Activated naive CD4-positive, alpha-beta T cell treated with anti-CD3 and anti-CD28 coated beads, Interleukin-2, amount 50 U/mL, for 72 hours (primary cell): ENCODE data around the gene YIF1B. TPM values are rescaled to one million over a fixed set of nuclear protein-coding genes. Genes with fewer than 3 reads are reported as not detected.
"Not testable (repeated sequence)": the region's sequence is repeated elsewhere in the genome, so short reads cannot be mapped to it uniquely, and the experiment has no call there.

Source experiments
- ATAC-seq, 2 donors: fragments of 150-1000 bp; cut with Tn5 transposase; 2 replicates each; pipeline ENCODE4 v1.10.0; 2021; ENCODE audit warnings: mild to moderate bottlenecking in 2 of 2, moderate library complexity in 2 of 2
- DNase-seq, 2 donors: peaks; one replicate each; pipeline ENCODE4 v3.0.0; 2021 to 2022; ENCODE audit warnings: low spot score in 2 of 2
- H3K27ac Mint-ChIP-seq, 2 donors: one replicate each; pipeline ENCODE4 v1.8.0; 2022; ENCODE audit warnings: mild to moderate bottlenecking in 2 of 2, mixed read lengths in 2 of 2
- H3K36me3 Mint-ChIP-seq, 2 donors: one replicate each; pipeline ENCODE4 v1.8.0; 2022; ENCODE audit warnings: mixed read lengths in 2 of 2
- H3K9me3 Mint-ChIP-seq, 2 donors: one replicate each; pipeline ENCODE4 v1.8.0; 2022; ENCODE audit warnings: mixed read lengths in 2 of 2
- total RNA-seq, 2 donors: library from RNA; stranded (reverse); gene quantifications; one replicate each; pipeline ENCODE4 v1.2.3, GENCODE V29; 2022

YIF1B gene, protein sequence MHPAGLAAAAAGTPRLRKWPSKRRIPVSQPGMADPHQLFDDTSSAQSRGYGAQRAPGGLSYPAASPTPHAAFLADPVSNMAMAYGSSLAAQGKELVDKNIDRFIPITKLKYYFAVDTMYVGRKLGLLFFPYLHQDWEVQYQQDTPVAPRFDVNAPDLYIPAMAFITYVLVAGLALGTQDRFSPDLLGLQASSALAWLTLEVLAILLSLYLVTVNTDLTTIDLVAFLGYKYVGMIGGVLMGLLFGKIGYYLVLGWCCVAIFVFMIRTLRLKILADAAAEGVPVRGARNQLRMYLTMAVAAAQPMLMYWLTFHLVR
- total RNA-seq: 10 to 100 TPM; 82.1 to 90.0 TPM

DNA sequence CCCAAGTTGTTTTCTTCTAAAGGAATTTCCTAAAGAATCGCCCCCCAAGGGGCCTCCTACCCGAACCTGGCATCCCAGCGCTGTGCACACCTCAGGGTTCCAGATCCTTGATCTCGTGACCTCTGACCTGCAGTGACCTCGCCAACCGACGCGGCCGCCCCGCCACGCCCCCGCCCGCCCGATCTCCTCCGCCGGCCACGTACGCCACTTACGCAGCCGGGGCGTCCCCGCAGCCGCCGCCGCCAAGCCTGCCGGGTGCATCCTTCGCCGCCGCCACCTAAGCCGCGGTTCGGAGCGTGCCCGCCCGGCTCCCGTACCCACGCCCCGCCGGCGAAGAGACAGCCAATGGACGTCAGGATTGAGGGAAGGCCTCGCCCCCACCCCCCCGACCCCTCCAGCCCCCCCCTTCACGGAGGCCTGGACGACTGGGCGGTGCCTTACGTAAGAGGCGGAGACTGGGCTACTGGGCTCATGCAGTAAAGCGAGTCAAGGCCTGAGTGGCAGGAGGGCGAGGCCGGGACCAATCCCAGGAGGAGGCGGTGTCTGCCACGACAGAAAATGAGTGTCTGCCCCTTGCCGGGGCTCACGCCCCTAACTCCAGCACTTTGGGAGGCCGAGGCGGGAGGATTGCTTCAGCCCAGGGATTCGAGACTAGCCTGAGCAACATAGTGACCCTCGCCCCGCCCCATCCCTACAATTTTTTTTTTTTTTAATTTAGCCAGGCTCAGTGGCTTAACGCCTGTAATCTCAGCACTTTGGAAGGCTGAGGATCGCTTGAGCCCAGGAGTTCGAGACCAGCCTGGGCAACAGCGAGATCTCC is at the start of gene YIF1B:
TSS of gene YIF1B (minus strand) at position 291 of the 820 bp plus-strand sequence. CDS start at position 261, 30 bp downstream.
- ATAC-seq (peak; percentile 93 to 95), DNase-seq (peak; percentile 97)
- H3K9me3 Mint-ChIP-seq: no peaks in the 10 kb centered on the region
- peaks cover 0 to 5% of the 10 kb centered on the region in 2 donors for H3K36me3 Mint-ChIP-seq
- peak within 1 kb of the TSS; percentile 86 to 94 for H3K27ac Mint-ChIP-seq

DNA sequence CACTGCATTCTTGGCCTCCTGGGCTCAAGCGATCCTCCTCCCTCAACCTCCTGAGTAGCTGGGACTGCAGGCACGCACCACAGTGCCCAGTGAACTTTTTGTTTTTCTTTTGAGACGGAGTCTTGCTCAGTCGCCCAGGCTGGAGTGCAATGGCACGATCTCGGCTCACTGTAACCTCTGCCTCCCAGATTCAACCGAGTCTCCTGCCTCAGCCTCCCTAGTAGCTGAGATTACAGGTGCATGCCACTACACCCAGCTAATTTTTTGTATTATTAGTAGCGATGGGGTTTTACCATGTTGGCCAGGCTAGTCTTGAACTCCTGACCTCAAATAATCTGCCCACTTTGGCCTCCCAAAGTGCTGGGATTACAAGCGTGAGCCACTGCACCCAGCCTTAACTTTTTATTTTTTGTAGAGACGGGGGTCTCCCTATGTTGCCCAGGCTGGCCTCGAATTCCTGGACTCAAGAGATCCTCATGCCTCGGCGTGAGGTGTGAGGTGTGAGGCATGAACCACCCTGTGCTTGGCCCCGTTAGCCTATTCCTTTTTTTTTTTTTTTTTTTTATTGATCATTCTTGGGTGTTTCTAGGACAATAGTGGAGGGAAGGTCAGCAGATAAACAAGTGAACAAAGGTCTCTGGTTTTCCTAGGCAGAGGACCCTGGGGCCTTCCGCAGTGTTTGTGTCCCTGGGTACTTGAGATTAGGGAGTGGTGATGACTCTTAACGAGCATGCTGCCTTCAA is 47.4 kb upstream of the YIF1B start:
- not testable (repeated sequence) for DNase-seq, H3K36me3 Mint-ChIP-seq, H3K27ac Mint-ChIP-seq, H3K9me3 Mint-ChIP-seq, ATAC-seq

DNA sequence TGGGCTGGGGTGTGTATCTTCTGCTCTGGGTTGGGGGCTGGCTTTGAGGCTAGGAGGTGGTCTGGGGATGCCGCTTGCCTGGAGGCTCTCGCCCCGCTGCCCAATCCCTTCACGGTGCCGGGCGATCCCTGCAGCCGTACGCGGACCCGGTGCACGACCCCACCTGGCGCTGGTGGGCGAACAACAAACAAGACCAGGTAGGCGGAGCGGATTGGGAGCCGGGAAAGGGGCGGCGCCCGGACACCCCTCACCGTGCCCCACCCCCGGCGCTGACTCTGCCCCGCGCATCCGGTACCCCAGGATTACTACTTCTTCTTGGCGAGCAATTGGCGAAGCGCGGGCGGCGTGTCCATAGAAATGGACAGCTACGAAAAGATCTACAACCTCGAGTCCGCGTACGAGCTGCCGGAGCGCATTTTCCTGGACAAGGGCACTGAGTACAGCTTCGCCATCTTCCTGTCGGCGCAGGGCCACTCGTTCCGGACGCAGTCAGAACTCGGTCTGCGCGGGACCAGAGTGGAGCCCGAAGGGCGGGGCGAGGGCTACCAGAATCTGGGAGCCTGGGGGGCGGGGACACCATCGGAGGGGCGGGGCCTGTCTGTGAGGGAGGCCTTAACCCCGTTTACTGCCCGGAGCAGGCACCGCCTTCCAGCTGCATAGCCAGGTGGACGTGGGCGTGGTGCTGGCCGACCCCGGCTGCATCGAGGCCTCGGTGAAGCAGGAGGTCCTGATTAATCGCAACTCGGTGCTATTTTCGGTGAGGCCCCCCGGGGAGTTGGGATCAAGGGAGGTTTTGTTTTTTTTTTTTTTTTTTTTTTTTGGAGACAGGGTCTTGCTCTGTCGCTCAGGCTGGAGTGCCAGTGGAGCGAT is 46.6 kb upstream of the YIF1B start:
- H3K9me3 Mint-ChIP-seq: no peaks in the 10 kb centered on the region
- ATAC-seq (peak; percentile 71 to 82), DNase-seq (peak; percentile 64 to 90)
- H3K36me3 Mint-ChIP-seq: no peaks in the 10 kb centered on the region
- peak overlapping the region in 1 of 2 donors; percentile 77 for H3K27ac Mint-ChIP-seq

DNA sequence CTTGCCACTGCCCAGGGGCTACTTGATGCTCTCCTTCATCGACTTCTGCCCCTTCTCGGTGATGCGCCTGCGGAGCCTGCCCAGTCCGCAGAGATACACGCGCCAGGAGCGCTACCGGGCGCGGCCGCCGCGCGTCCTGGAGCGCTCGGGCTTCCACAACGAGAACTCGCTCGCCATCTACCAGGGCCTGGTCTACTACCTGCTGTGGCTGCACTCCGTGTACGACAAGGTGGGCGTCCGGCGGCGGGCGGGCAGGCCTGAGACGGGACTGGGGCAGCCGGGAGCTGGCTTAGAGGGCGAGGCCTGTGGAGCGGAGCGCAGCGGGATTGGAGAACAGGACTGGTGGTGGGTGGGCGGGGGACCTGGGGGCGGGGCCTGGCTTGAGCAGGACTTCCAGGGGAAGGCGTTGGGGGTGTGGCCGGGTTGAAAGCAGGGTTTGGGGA is 45.9 kb upstream of the YIF1B start:
- DNase-seq: peak; percentile 63 to 78
- peak; percentile 76 to 82 for ATAC-seq
- Mint-ChIP-seq H3K9me3 (no peaks in the 10 kb centered on the region), H3K27ac (no peak overlapping the region), H3K36me3 (no peaks in the 10 kb centered on the region)

DNA sequence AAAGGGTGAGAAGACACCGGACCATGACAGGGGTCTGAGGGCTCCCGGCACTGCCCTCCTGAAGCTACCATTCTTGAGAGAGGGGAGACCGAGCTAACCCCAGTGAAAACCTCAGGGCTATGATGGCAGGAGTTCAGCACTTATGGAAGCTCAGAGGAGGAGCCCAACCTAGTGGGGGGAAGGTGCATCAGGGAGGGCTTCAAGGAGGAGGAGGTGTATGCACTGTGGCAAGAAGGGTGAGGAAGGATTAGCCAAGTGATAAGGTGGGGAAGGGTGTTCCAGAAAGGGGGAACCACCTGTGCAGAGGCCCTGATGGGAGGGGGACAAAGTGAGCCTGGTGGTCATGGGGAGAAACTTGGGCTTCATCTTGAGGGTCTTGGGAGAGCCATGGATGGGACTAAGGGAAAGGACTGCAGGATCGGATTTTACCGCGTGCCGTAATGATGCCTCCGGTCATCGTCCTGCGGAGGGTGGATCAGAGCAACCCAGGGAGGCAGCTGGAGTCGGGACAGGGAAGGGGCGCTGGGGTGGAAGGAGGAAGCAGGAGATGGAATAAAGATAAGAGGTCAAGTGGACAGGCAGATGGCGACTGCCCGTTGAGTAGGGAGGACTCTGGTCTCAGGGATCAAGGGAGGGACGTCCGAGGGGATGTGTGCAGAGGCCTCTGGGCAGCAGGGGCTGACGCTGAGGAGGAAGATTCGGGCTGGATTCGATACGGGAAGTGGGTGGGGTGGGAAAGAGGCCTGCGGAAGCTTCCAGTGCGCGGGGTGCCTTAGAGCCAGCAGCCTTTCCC is 45.3 kb upstream of the YIF1B start:
- no peak for ATAC-seq
- no peaks in the 10 kb centered on the region for H3K9me3 Mint-ChIP-seq
- H3K27ac Mint-ChIP-seq: no peak overlapping the region
- DNase-seq: no peak
- no peaks in the 10 kb centered on the region for H3K36me3 Mint-ChIP-seq

DNA sequence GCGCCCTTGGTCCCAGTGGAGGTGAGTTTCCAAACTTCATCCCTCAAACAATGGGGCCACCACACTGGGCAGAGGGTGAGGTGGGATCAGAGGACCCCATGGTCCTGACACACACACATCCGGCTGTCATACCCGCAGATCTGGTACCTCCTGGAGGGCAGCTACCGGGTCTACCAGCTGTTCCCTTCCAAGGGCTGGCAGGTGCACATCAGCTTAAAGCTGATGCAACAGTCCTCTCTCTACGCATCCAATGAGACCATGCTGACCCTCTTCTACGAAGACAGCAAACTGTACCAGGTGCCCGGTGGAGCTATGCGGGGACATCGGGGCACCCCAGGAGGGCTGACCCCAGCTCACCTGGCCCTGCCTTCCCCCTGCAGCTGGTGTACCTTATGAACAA is 44.6 kb upstream of the YIF1B start:
- DNase-seq: no peak
- no peak for ATAC-seq
- H3K36me3 Mint-ChIP-seq: no peaks in the 10 kb centered on the region
- no peaks in the 10 kb centered on the region for H3K9me3 Mint-ChIP-seq
- H3K27ac Mint-ChIP-seq: no peak overlapping the region

DNA sequence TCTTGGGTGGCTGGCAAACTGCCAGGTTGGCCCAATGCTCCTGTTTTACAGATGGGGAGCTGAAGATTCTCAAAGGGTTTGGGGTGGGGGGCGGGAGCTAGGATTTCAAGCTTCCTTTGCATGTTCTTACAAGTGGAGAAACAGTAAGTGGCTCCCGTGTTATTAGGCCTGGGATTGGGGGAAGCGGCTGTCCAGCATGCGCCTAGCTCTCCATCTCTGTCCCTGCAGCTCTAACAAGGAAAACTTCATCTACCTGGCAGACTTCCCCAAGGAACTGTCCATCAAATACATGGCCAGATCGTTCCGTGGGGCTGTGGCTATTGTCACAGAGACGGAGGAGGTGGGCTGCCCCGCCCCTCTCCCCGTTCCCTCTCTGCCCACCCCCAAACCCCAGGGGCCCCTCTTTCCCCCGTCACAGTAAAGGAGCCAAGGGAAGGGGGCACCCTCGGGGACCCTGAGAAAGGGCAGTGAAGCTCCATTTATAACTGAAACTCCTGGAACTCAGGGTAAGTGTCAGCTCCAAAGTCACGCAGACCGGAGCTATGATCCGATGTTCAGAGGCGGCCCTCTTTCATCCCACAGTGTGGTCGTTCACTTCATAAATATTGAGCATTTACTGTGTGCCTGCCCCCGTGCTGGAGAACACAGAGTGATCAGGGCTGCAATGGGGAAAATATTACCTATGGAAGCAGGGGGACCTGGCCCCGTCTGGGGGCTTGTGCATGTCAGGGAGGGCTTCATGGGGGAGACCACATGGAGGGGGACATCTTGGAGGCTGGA is 43.7 kb upstream of the YIF1B start:
- ATAC-seq (no peak), DNase-seq (no peak)
- H3K9me3 Mint-ChIP-seq: no peaks in the 10 kb centered on the region
- H3K27ac Mint-ChIP-seq: no peak overlapping the region
- no peaks in the 10 kb centered on the region for H3K36me3 Mint-ChIP-seq

DNA sequence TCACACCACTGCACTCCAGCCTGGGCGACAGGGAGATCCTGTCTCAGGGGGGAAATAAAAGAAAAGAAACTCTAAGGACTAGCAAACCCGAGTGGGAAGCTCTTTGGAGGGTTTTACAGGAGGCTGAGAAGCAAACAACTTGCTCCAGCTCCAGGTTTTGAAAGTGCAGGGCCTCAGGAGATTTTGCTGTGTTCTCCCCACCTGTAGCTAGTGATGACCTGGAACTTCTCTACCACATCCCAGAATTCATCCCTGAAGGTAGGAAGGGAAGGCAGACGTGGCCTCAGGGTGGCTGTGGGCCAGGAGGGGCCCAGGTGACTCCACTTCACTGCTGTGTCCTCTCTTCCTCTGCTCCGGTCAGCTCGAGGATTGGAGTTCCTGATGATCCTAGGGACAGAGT is 42.3 kb upstream of the YIF1B start:
- no peak for DNase-seq
- H3K27ac Mint-ChIP-seq: no peak overlapping the region
- no peak for ATAC-seq
- H3K9me3 Mint-ChIP-seq: no peaks in the 10 kb centered on the region
- no peaks in the 10 kb centered on the region for H3K36me3 Mint-ChIP-seq

DNA sequence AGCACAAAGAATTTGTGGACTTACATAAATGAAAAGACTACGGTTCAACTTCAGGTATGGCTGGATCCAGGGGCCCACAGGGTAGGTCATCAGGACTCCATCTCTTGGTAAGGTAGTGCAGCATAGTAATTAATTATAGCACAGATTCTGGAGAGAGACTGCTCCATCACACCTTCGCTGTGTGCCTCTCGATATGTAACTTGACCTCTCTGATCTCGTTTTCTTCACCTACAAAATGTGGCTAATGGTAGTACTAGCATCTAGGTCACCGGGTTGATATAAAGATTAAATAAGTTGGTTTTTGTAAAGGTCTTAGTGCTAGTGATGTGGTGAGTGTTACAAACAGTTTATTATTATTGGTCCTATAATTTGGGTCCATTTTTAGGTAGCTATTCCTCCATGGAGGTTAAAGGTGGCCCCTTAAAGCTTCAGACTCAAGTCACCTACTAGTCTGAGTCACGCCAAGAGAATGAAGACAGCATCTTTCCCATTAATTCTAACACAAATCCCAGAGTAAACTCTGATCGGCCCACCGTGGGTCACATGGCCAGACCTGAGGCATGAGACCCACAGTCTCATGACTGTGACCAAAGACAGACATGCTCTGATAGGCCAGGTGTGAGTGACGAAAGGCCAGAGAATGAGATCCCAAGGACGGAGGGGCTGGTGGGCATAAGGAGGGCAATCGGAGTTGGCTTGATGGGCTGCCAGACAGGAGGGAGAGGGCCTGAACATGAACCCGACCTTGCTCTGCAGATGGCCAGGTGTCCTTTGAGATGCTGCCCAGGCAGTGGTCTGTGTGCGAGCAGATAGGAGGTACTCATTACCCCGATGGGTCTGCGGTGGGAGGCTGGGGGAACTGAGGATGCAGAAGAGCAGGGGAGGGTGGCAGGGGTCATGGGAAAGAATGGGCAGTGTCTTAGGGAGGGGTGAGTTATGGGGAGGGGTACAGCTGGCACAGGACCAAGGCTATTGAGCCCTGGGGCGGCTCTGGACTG is 40.3 kb upstream of the YIF1B start:
- no peak overlapping the region for H3K27ac Mint-ChIP-seq
- ATAC-seq (no peak), DNase-seq (no peak)
- no peaks in the 10 kb centered on the region for H3K36me3 Mint-ChIP-seq
- no peaks in the 10 kb centered on the region for H3K9me3 Mint-ChIP-seq

DNA sequence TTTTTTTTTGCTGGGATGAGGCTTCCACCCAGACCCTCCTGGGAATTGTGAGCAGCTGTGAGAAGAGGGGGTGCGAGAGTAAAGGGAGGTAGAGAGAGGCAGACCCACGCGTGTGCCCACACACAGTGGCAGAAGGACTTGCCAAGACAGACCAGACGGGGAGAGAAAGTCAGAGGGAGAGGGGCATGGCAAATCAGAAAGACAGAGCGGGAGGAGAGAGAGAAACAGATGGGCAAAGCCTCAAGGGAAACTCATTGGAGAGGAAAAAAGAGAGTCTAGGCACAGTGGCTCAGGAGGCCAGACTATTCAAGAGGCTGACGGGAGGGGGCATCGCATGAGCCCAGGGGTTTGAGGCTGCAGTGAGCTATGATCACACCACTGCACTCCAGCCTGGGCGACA is 36.9 kb upstream of the YIF1B start:
- H3K36me3 Mint-ChIP-seq: no peaks in the 10 kb centered on the region
- H3K27ac Mint-ChIP-seq: no peak overlapping the region
- DNase-seq (no peak), ATAC-seq (no peak)
- H3K9me3 Mint-ChIP-seq: no peaks in the 10 kb centered on the region

DNA sequence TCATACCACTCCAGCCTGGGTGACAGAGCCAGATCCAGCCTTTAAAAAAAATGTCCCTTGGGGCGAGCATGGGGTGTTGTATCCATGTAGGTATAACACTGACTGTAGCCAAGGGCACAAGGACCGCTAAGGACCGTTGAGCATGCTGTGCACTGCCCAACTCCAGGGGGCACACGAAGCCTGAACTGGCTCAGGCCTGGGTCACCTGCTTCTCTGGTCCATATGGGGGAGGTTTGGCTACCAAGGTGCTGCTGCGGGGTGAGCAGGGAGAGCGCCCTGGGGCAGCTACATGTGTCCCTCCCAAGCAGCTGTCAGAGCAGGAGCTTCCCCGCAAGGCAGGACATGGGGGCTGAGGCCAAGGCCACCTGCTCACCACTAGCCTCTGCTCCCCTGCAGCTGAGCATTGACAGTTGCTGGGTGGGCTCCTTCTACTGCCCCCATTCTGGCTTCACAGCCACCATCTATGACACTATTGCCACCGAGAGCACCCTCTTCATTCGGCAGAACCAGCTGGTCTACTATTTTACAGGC is 36.2 kb upstream of the YIF1B start:
- Mint-ChIP-seq H3K27ac (no peak overlapping the region), H3K9me3 (no peaks in the 10 kb centered on the region), H3K36me3 (no peaks in the 10 kb centered on the region)
- DNase-seq (no peak), ATAC-seq (no peak)

DNA sequence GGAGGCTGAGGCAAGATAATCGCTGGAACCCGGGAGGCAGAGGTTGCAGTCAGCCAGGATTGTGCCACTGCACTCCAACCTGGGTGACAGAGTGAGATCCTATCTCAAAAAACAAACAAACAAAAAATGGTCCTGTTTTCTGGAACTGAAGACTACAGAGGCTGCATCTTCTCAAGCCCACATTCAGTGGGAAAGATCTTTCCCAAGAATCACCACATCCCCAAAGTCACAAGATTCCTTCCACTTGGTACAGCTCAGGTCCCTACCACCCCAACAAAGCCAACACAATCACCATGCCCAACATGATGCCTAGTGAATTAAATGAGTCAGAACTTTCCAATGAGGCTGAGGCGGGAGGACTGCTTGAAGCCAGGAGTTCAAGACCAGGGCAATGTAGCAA is 35.1 kb upstream of the YIF1B start:
- no peak for ATAC-seq

DNA sequence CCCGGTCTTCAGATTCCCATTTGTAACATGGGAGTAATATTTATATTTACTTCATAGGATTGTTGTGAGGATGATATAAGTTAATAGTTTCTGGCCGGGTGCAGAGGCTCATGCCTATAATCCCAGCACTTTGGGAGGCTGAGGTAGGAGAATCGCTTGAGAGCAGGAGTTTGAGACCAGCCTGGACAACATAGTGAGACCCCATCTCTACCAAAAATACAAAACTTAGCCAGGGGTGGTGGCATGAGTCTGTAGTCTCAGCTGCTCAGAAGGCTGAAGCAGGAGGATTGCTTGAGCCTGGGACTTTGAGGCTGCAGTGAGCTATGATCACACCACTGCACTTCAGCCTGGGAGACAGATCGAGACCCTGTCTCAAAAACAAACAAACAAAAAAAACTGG is 31.1 kb upstream of the YIF1B start:
- ATAC-seq: no peak
- Mint-ChIP-seq H3K9me3 (no peaks in the 10 kb centered on the region), H3K36me3 (no peaks in the 10 kb centered on the region), H3K27ac (no peak overlapping the region)
- no peak for DNase-seq

More for the DNA sequence above, 35.1 kb upstream of the YIF1B start:
- Mint-ChIP-seq H3K27ac (no peak overlapping the region), H3K9me3 (no peaks in the 10 kb centered on the region), H3K36me3 (no peaks in the 10 kb centered on the region)
- DNase-seq: no peak

DNA sequence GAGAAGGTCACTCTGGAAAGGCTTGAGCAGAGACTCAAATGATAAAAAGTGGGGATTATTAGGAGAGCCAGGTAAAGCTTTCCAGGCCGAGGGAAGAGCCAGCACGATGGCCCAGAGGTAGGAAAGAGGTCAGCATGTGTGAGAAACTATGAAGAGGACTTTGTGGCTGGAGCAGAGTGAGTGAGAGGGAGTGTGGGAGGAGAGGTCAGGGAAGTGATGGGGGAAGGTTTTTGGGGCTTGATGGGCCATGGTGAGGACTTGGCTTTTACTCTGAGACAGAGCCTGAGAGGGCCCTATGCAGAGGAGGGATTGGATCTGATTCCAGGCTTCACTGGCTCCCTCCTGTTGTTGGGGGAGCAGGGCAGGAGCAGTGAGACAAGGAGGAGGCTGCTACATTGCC is 25.2 kb upstream of the YIF1B start:
- H3K9me3 Mint-ChIP-seq: no peaks in the 10 kb centered on the region
- peak overlapping the region; percentile 2 to 11 for H3K27ac Mint-ChIP-seq
- no peaks in the 10 kb centered on the region for H3K36me3 Mint-ChIP-seq
- DNase-seq: no peak
- no peak for ATAC-seq
